SK-N-SH (cell line): ENCODE data around the gene HES2. TPM values are rescaled to one million over a fixed set of nuclear protein-coding genes. Genes with fewer than 3 reads are reported as not detected.

Experiments used
- CTCF ChIA-PET: fragments of 300-600, 350-600 bp; formaldehyde crosslinking; extraction: SDS; loops from one replicate; lab custom pipeline; 2021; lab: Yijun Ruan, JAX
- POLR2A ChIA-PET: fragments of 350-600 bp; sonication (Branson Sonifier 250); formaldehyde crosslinking; extraction: SDS; loops from one replicate; lab custom pipeline; 2020; ENCODE audit warnings: antibody characterized with exemption, inconsistent platforms; lab: Yijun Ruan, JAX
- DNase-seq: peaks from one replicate; pipeline ENCODE4 v3.0.0; 2012
- H2AFZ ChIP-seq: fragments of 200-600 bp; sonication (generic); 2 replicates; pipeline ENCODE4 v1.8.1; 2016; ENCODE audit warnings: antibody characterized with exemption, mild to moderate bottlenecking, low read depth
- H3F3A ChIP-seq: fragments of 200-600 bp; sonication (generic); replicated peaks from 2 replicates; pipeline ENCODE3; 2016; ENCODE audit warnings: antibody characterized with exemption, mild to moderate bottlenecking; ENCODE audit not compliant: insufficient read depth
- H3K27ac ChIP-seq, 2 experiments: fragments of 200-500 bp in 1 of 2; fragments of 200-600 bp in 1 of 2; sonication (Bioruptor generic) in 1 of 2; sonication (generic), shearing (Covaris generic) in 1 of 2; 2 replicates each; pipeline versions ENCODE4 v1.5.1 to v1.6.1; 2014 to 2016; ENCODE audit warnings: low read depth in 2 of 2, inconsistent platforms in 1 of 2, low read length in 1 of 2, mild to moderate bottlenecking in 1 of 2, mixed read lengths in 1 of 2
- H3K27me3 ChIP-seq: fragments of 200-600 bp; sonication (generic), shearing (Covaris generic); 2 replicates; pipeline ENCODE4 v1.6.1; 2016; ENCODE audit warnings: mixed run types; ENCODE audit not compliant: insufficient read depth
- H3K36me3 ChIP-seq, 2 experiments: fragments of 200-500 bp in 1 of 2; fragments of 200-600 bp in 1 of 2; sonication (Bioruptor generic) in 1 of 2; sonication (generic) in 1 of 2; replicated peaks in 1 of 2; 2 replicates each; pipeline versions ENCODE3 to v1.5.1; 2014 to 2016; ENCODE audit warnings: low read length in 1 of 2, mild to moderate bottlenecking in 1 of 2; ENCODE audit not compliant: insufficient read depth in 2 of 2, control insufficient read depth in 1 of 2
- H3K4me1 ChIP-seq, 2 experiments: fragments of 200-500 bp in 1 of 2; fragments of 200-600 bp in 1 of 2; sonication (Bioruptor generic) in 1 of 2; sonication (generic), shearing (Covaris generic) in 1 of 2; 2 replicates each; pipeline versions ENCODE4 v1.5.1 to v1.6.1; 2014 to 2016; ENCODE audit warnings: low read depth in 1 of 2, low read length in 1 of 2, mixed run types in 1 of 2; ENCODE audit not compliant: insufficient read depth in 2 of 2, control insufficient read depth in 1 of 2
- H3K4me2 ChIP-seq: fragments of 200-600 bp; sonication (generic), shearing (Covaris generic); 2 replicates; pipeline ENCODE4 v1.6.1; 2017; ENCODE audit warnings: mixed run types
- H3K4me3 ChIP-seq, 2 experiments: fragments of 200-500 bp in 1 of 2; fragments of 200-600 bp in 1 of 2; sonication (Bioruptor generic) in 1 of 2; sonication (generic), shearing (Covaris generic) in 1 of 2; 2 replicates each; pipeline versions ENCODE4 v1.5.1 to v1.8.1; 2014 to 2016; ENCODE audit warnings: low read depth in 2 of 2, inconsistent platforms in 1 of 2, low read length in 1 of 2, mild to moderate bottlenecking in 1 of 2, mixed read lengths in 1 of 2, moderate library complexity in 1 of 2
- H3K79me2 ChIP-seq: fragments of 200-600 bp; sonication (generic); 2 replicates; pipeline ENCODE4 v1.8.1; 2017; ENCODE audit warnings: mild to moderate bottlenecking; ENCODE audit not compliant: insufficient read depth
- H3K9ac ChIP-seq: fragments of 200-600 bp; sonication (generic); 2 replicates; pipeline ENCODE4 v1.6.1; 2017; ENCODE audit warnings: mixed run types
- H3K9me2 ChIP-seq: fragments of 200-600 bp; sonication (generic); 2 replicates; pipeline ENCODE4 v1.6.1; 2017; ENCODE audit warnings: mixed run types
- H3K9me3 ChIP-seq: fragments of 200-600 bp; sonication (generic); 2 replicates; pipeline ENCODE4 v1.6.1; 2017; ENCODE audit warnings: mixed run types, mild to moderate bottlenecking, moderate library complexity
- H4K20me1 ChIP-seq: fragments of 200-600 bp; sonication (generic); 2 replicates; pipeline ENCODE4 v1.6.1; 2017; ENCODE audit warnings: mild to moderate bottlenecking, mixed run types; ENCODE audit not compliant: insufficient read depth
- CHD2 ChIP-seq: fragments of 150-350 bp; IDR thresholded peaks from 2 replicates; pipeline ENCODE4 v1.6.1; 2018; ENCODE audit warnings: low read length; ENCODE audit not compliant: partially characterized antibody
- CTCF ChIP-seq: fragments of 200-600 bp; sonication (generic); IDR thresholded peaks from 2 replicates; pipeline ENCODE4 v1.6.1; 2017; ENCODE audit warnings: antibody characterized with exemption, mild to moderate bottlenecking, moderate library complexity
- ELF1 ChIP-seq: IDR thresholded peaks from 2 replicates; pipeline ENCODE4 v1.4.0; 2012
- EZH2phosphoT487 ChIP-seq: fragments of 200-600 bp; sonication (generic); IDR thresholded peaks from 2 replicates; pipeline ENCODE4 v1.6.1; 2017; ENCODE audit warnings: low read depth, mixed run types, mild to moderate bottlenecking, antibody characterized with exemption, moderate library complexity, borderline replicate concordance
- FOXJ3 ChIP-seq: sonication (generic); formaldehyde crosslinking; IDR thresholded peaks from 2 replicates; pipeline ENCODE4 v1.5.1; 2020; ENCODE audit warnings: mild to moderate bottlenecking, missing genetic modification reagents
- FOXM1 ChIP-seq: IDR thresholded peaks from 2 replicates; pipeline ENCODE4 v1.4.0; 2012; ENCODE audit warnings: low read depth, mild to moderate bottlenecking
- IRF3 ChIP-seq: fragments of 150-350 bp; IDR thresholded peaks from 2 replicates; pipeline ENCODE4 v1.6.1; 2016; ENCODE audit warnings: mild to moderate bottlenecking, low read depth, low read length
- JUND ChIP-seq: IDR thresholded peaks from 2 replicates; pipeline ENCODE4 v1.4.0; 2012
- MEF2A ChIP-seq: IDR thresholded peaks from 2 replicates; pipeline ENCODE4 v1.4.0; 2012; ENCODE audit warnings: low read depth, borderline replicate concordance
- NFIC ChIP-seq: IDR thresholded peaks from 2 replicates; pipeline ENCODE4 v1.4.0; 2012; ENCODE audit warnings: borderline replicate concordance
- NRF1 ChIP-seq: IDR thresholded peaks from 2 replicates; pipeline ENCODE4 v1.6.1; 2012; ENCODE audit warnings: low read depth, mild to moderate bottlenecking, low read length
- PBX3 ChIP-seq: IDR thresholded peaks from 2 replicates; pipeline ENCODE4; 2012
- RCOR1 ChIP-seq: fragments of 150-350 bp; IDR thresholded peaks from 2 replicates; pipeline ENCODE4 v1.6.1; 2017; ENCODE audit warnings: antibody characterized with exemption, low read length
- RFX5 ChIP-seq: IDR thresholded peaks from 2 replicates; pipeline ENCODE4 v1.6.1; 2012; ENCODE audit warnings: mild to moderate bottlenecking, improper control_type of control experiment, low read length
- SMC3 ChIP-seq: IDR thresholded peaks from 2 replicates; pipeline ENCODE4 v1.6.1; 2012; ENCODE audit warnings: low read depth, low read length, improper control_type of control experiment
- ZBTB33 ChIP-seq: IDR thresholded peaks from 2 replicates; pipeline ENCODE4 v1.4.0; 2012; ENCODE audit warnings: low read depth, borderline replicate concordance
- WGBS: methylation state at CpG from one replicate; pipeline ENCODE4 v1.1.6; 2017; ENCODE audit warnings: low lambda C conversion rate; 5-methylcytosine and 5-hydroxymethylcytosine counted together
- polyA plus RNA-seq, 3 experiments: library from polyadenylated mRNA; depleted of rRNA; stranded (reverse); fragments of >200 nt; gene quantifications; 2 replicates each; pipeline ENCODE4 v1.2.3, GENCODE V29; 2012

HES2 gene
- polyA plus RNA-seq, 1 of the 3 experiments (the other 2 are of a cell fraction) = 0.03 TPM

GRCh38 chr1:6467224-6467623 is 47.5 kb upstream of the HES2 start:
- H3K4me2 ChIP-seq = no peak overlapping the region
- WGBS = 93% methylated on average over 6 of the region's 12 CpGs
- no peak overlapping the region for H3K9ac ChIP-seq
- H3K27me3 ChIP-seq = no peaks in the 10 kb centered on the region
- H3K4me1 ChIP-seq = no peaks in the 10 kb centered on the region
- ChIA-PET POLR2A (no interaction called here), CTCF (interaction anchor here (0.9 to 4.2 kb wide), 6 partner anchors 8 to 205 kb away, joined by 3 to 12 read pairs (median 4); no protein-coding TSS in a partner anchor)
- H3K9me2 ChIP-seq = no peaks in the 10 kb centered on the region
- H3F3A ChIP-seq = no peaks in the 10 kb centered on the region
- peaks cover 0 to 46% of the 10 kb centered on the region in 2 experiments for H3K36me3 ChIP-seq
- H3K79me2 ChIP-seq = no peaks in the 10 kb centered on the region
- H2AFZ ChIP-seq = no peak overlapping the region
- DNase-seq = no peak
- no peak overlapping the region for H3K27ac ChIP-seq
- TF ChIP-seq ELF1 = no peak
- no peak for TF ChIP-seq FOXM1
- no peak for TF ChIP-seq ZBTB33
- TF ChIP-seq CHD2 = no peak
- TF ChIP-seq RCOR1 = no peak
- TF ChIP-seq SMC3 = no peak
- no peak for TF ChIP-seq RFX5
- no peak for TF ChIP-seq EZH2phosphoT487
- TF ChIP-seq JUND = no peak
- TF ChIP-seq PBX3 = no peak
- no peak for TF ChIP-seq IRF3
- TF ChIP-seq NRF1 = no peak
- no peak for TF ChIP-seq NFIC
- TF ChIP-seq FOXJ3 = no peak
- TF ChIP-seq CTCF = no peak
- TF ChIP-seq MEF2A = no peak
- H3K9me3 ChIP-seq = no peaks in the 10 kb centered on the region
- H3K4me3 ChIP-seq = no peak overlapping the region
- H4K20me1 ChIP-seq = no peaks in the 10 kb centered on the region
